B cell (primary cell): ENCODE results near the gene PRKCA. TPM values are rescaled to one million over a fixed set of nuclear protein-coding genes. Genes with fewer than 3 reads are reported as not detected.

ENCODE experiments used
- ATAC-seq: fragments of 200-7000 bp; cut with Tn5 transposase; one replicate; pipeline ENCODE4 v1.10.0; 2021; ENCODE audit warnings: low read depth, mild to moderate bottlenecking, moderate number of reproducible peaks, moderate library complexity
- CTCF ChIA-PET: fragments of 350-600 bp; sonication (Branson Sonifier 250); formaldehyde crosslinking; loops from one replicate; lab custom pipeline; 2021; ENCODE audit warnings: antibody characterized with exemption, inconsistent platforms; lab: Charles Lee
- POLR2A ChIA-PET: fragments of 350-600 bp; sonication (Branson Sonifier 250); formaldehyde crosslinking; loops from one replicate; lab custom pipeline; 2021; ENCODE audit warnings: antibody characterized with exemption; lab: Charles Lee
- DNase-seq: peaks from one replicate; pipeline ENCODE4 v3.0.0; 2013
- H2AFZ ChIP-seq: 2 replicates; pipeline ENCODE4 v1.6.1; 2012; ENCODE audit warnings: mild to moderate bottlenecking, low read depth, low read length; ENCODE audit not compliant: insufficient read depth, poor library complexity, severe bottlenecking
- H3K27ac ChIP-seq, 2 donors: 1 replicate in 1 of 2; 2 replicates in 1 of 2; pipeline ENCODE4 v1.5.1; 2012 to 2013; ENCODE audit warnings: low read length in 2 of 2, mild to moderate bottlenecking in 2 of 2, moderate library complexity in 1 of 2
- H3K27me3 ChIP-seq, 4 experiments: fragments of 200-600 bp in 1 of 4; sonication (generic) in 1 of 4; replicated peaks in 1 of 4; 1 replicate in 2 of 4; 2 replicates in 2 of 4; pipeline versions ENCODE4 v1.6.1 to v1.7.0; 2013 to 2016; ENCODE audit warnings: low read length in 3 of 4, mild to moderate bottlenecking in 2 of 4, mixed read lengths in 1 of 4, moderate library complexity in 1 of 4; ENCODE audit not compliant: insufficient read depth in 4 of 4, control insufficient read depth in 3 of 4; ENCODE audit errors: control extremely low read depth in 1 of 4
- H3K36me3 ChIP-seq, 2 experiments: replicated peaks in 1 of 2; 1 replicate in 1 of 2; 2 replicates in 1 of 2; pipeline versions ENCODE4 v1.6.1 to v1.7.1; 2013; ENCODE audit warnings: low read length in 1 of 2; ENCODE audit not compliant: insufficient read depth in 2 of 2, control insufficient read depth in 1 of 2; ENCODE audit errors: control extremely low read depth in 1 of 2, extremely low read depth in 1 of 2
- H3K4me1 ChIP-seq, 2 donors: fragments of 200-600 bp in 1 of 2; sonication (generic) in 1 of 2; 1 replicate in 1 of 2; 2 replicates in 1 of 2; pipeline versions ENCODE4 v1.5.1 to v1.6.1; 2013 to 2017; ENCODE audit warnings: low read length in 2 of 2; ENCODE audit not compliant: control insufficient read depth in 2 of 2, insufficient read depth in 2 of 2
- H3K4me2 ChIP-seq: replicated peaks from 2 replicates; pipeline ENCODE3; 2012; ENCODE audit warnings: mild to moderate bottlenecking, low read depth, low read length; ENCODE audit not compliant: poor library complexity, severe bottlenecking
- H3K4me3 ChIP-seq, 5 experiments: fragments of 200-600 bp in 1 of 5; sonication (generic) in 1 of 5; 1 replicate in 3 of 5; 2 replicates in 2 of 5; pipeline versions ENCODE4 v1.5.1 to v1.7.0; 2011 to 2016; ENCODE audit warnings: low read length in 4 of 5, mild to moderate bottlenecking in 4 of 5, low read depth in 2 of 5, control low read depth in 1 of 5, moderate library complexity in 1 of 5; ENCODE audit not compliant: insufficient read depth in 1 of 5; ENCODE audit errors: control extremely low read depth in 1 of 5, extremely low read depth in 1 of 5
- H3K79me2 ChIP-seq: fragments of 200-600 bp; sonication (generic); one replicate; pipeline ENCODE4 v1.6.0; 2016; ENCODE audit warnings: low read length; ENCODE audit not compliant: control insufficient read depth, insufficient read depth
- H3K9ac ChIP-seq: fragments of 200-600 bp; sonication (generic); 2 replicates; pipeline ENCODE4 v1.6.1; 2017; ENCODE audit warnings: mild to moderate bottlenecking, low read length, moderate library complexity
- H3K9me3 ChIP-seq, 3 donors: one replicate each; pipeline versions ENCODE4 v1.6.1 to v1.7.1; 2013; ENCODE audit warnings: low read length in 2 of 3; ENCODE audit not compliant: control insufficient read depth in 2 of 3, insufficient read depth in 1 of 3; ENCODE audit errors: control extremely low read depth in 1 of 3
- H4K20me1 ChIP-seq: 2 replicates; pipeline ENCODE4 v1.6.0; 2012; ENCODE audit warnings: mild to moderate bottlenecking, low read length; ENCODE audit not compliant: insufficient read depth, control insufficient read depth, poor library complexity, severe bottlenecking
- H3K27ac Mint-ChIP-seq: one replicate; pipeline ENCODE4 v1.8.0; 2021; ENCODE audit warnings: mixed read lengths
- H3K27me3 Mint-ChIP-seq: one replicate; pipeline ENCODE4 v1.8.0; 2021; ENCODE audit warnings: mixed read lengths
- H3K4me1 Mint-ChIP-seq: one replicate; pipeline ENCODE4 v1.8.0; 2021; ENCODE audit warnings: mixed read lengths
- H3K4me3 Mint-ChIP-seq: one replicate; pipeline ENCODE4 v1.8.0; 2021; ENCODE audit warnings: mixed read lengths
- H3K9me3 Mint-ChIP-seq: one replicate; pipeline ENCODE4 v1.8.0; 2022; ENCODE audit warnings: mixed read lengths; ENCODE audit not compliant: insufficient read depth
- CTCF ChIP-seq: fragments of 200-600 bp; IDR thresholded peaks from one replicate; pipeline ENCODE4 v1.8.0; 2022; ENCODE audit warnings: antibody characterized with exemption, mild to moderate bottlenecking
- EZH2 ChIP-seq: IDR thresholded peaks from 2 replicates; pipeline ENCODE4 v1.6.1; 2012; ENCODE audit warnings: borderline replicate concordance, low read depth, mild to moderate bottlenecking, moderate library complexity, low read length; ENCODE audit not compliant: insufficient read depth, poor library complexity, severe bottlenecking
- WGBS: methylation state at CpG from one replicate; pipeline ENCODE4 v1.1.5; 2013; ENCODE audit warnings: missing lambda C conversion rate; ENCODE audit not compliant: insufficient coverage; 5-methylcytosine and 5-hydroxymethylcytosine counted together
- intact Hi-C: fragments of 100-400 bp; cut with micrococcal nuclease; formaldehyde crosslinking; loops from one replicate; pipeline ENCODE4 v1.10.0; 2022
- polyA plus RNA-seq: library from polyadenylated mRNA; depleted of rRNA; stranded (reverse); fragments of >200 nt; gene quantifications from 2 replicates; pipeline ENCODE4 v1.2.3, GENCODE V29; 2012
- total RNA-seq, 2 donors: library from RNA; stranded (reverse); fragments of 120-200 nt in 1 of 2; gene quantifications; 1 replicate in 1 of 2; 2 replicates in 1 of 2; pipeline versions ENCODE4 v1.2.3 to v1.2.4, GENCODE V29; 2013 to 2022

Gene PRKCA
- total and polyA plus RNA-seq, 2 donors (not counting 1 experiment from before 2014, with no cell fraction given), result 0.33 to 7.7 TPM

- no peak for DNase-seq
- no peak overlapping the region for H3K27ac ChIP-seq
- POLR2A ChIA-PET, result no interaction called here
- no peaks in the 10 kb centered on the region for H3K9me3 Mint-ChIP-seq
- H3K9me3 ChIP-seq, result no peaks in the 10 kb centered on the region
- H3K79me2 ChIP-seq, result no peaks in the 10 kb centered on the region
- no peaks in the 10 kb centered on the region for H3K27me3 ChIP-seq
- H4K20me1 ChIP-seq, result no peaks in the 10 kb centered on the region
- CTCF ChIA-PET, result no interaction called here
- H2AFZ ChIP-seq, result no peak overlapping the region
- H3K4me3 ChIP-seq, result no peak overlapping the region
- H3K9ac ChIP-seq, result no peak overlapping the region
- intact Hi-C loops, result no loop called here
- no peaks in the 10 kb centered on the region for H3K4me1 ChIP-seq
- TF ChIP-seq CTCF (no peak), EZH2 (no peak)
- no peak overlapping the region for H3K4me3 Mint-ChIP-seq
- no peak overlapping the region for H3K27ac Mint-ChIP-seq
- peaks cover 10% of the 10 kb centered on the region for H3K27me3 Mint-ChIP-seq
- H3K4me2 ChIP-seq, result no peak overlapping the region
- H3K4me1 Mint-ChIP-seq, result no peaks in the 10 kb centered on the region
- 82% methylated on average over 3 of the region's 4 CpGs for WGBS
- no peaks in the 10 kb centered on the region for H3K36me3 ChIP-seq
- ATAC-seq, result no peak
These were observed 365.1 kb downstream of the PRKCA start for GRCh38 chr17:66667491-66668030.

- no peak overlapping the region for H3K4me3 ChIP-seq
- no peak overlapping the region for H3K9ac ChIP-seq
- Mint-ChIP-seq H3K27me3 (peaks cover 10% of the 10 kb centered on the region), H3K27ac (no peak overlapping the region), H3K4me3 (no peak overlapping the region), H3K9me3 (no peaks in the 10 kb centered on the region), H3K4me1 (peaks cover 7% of the 10 kb centered on the region)
- H4K20me1 ChIP-seq, result no peaks in the 10 kb centered on the region
- no peak overlapping the region for H3K4me2 ChIP-seq
- DNase-seq (no peak), ATAC-seq (no peak)
- TF ChIP-seq EZH2, result no peak
- TF ChIP-seq CTCF, result no peak
- H3K9me3 ChIP-seq, result no peaks in the 10 kb centered on the region
- H3K4me1 ChIP-seq, result no peaks in the 10 kb centered on the region
- no peaks in the 10 kb centered on the region for H3K79me2 ChIP-seq
- no peaks in the 10 kb centered on the region for H3K36me3 ChIP-seq
- H3K27me3 ChIP-seq, result no peaks in the 10 kb centered on the region
- ChIA-PET CTCF (no interaction called here), POLR2A (no interaction called here)
- H2AFZ ChIP-seq, result no peak overlapping the region
- 100% methylated on average over 1 of the region's 3 CpGs for WGBS
- intact Hi-C loops, result no loop called here
- H3K27ac ChIP-seq, result no peak overlapping the region
These were observed 367.8 kb downstream of the PRKCA start for GRCh38 chr17:66670206-66670605.
